Measurements from ENCODE around the gene STPG2. TPM values are rescaled to one million over a fixed set of nuclear protein-coding genes. Genes with fewer than 3 reads are reported as not detected.

STPG2 gene
- total and polyA plus RNA-seq, 4 donors, result 0.10 to 1.6 (median 0.27) TPM

DNA sequence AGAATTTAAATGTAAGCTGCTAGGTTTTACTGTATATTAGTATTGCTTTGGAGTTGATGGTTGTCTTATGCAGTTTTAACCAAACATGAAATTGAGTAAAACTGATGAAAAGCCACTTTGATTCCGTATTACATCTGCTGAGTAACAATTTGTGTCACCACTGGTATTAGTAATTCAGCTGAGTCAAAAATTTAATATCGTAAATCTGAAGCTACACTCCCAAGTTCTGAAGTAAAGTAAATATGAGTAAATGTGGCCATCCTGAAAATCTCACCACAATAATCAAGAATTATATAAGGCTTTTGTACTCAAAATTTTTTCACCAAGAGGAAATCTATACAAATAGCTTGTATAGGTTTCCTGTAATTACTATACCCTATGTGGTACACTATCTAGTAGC, 142.3 kb downstream of the STPG2 start:
- TF ChIP-seq, protein P1, sequence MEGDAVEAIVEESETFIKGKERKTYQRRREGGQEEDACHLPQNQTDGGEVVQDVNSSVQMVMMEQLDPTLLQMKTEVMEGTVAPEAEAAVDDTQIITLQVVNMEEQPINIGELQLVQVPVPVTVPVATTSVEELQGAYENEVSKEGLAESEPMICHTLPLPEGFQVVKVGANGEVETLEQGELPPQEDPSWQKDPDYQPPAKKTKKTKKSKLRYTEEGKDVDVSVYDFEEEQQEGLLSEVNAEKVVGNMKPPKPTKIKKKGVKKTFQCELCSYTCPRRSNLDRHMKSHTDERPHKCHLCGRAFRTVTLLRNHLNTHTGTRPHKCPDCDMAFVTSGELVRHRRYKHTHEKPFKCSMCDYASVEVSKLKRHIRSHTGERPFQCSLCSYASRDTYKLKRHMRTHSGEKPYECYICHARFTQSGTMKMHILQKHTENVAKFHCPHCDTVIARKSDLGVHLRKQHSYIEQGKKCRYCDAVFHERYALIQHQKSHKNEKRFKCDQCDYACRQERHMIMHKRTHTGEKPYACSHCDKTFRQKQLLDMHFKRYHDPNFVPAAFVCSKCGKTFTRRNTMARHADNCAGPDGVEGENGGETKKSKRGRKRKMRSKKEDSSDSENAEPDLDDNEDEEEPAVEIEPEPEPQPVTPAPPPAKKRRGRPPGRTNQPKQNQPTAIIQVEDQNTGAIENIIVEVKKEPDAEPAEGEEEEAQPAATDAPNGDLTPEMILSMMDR (IDR thresholded peaks at IDR 0.05; ENCODE audit: control extremely low read depth, extremely low read depth), result no peak
- DNase-seq (no peak), ATAC-seq (ENCODE audit: insufficient read depth, low FRiP score) (no peak)
- H3K27me3 ChIP-seq (ENCODE audit: control insufficient read depth in 3 of 3, insufficient read depth in 3 of 3, low read length in 2 of 3), result no peaks in the 10 kb centered on the region
- no peaks in the 10 kb centered on the region for H3K36me3 ChIP-seq (ENCODE audit: control insufficient read depth in 4 of 4, insufficient read depth in 4 of 4, low read length in 4 of 4)
- peaks cover 0 to 9% (median 0%) of the 10 kb centered on the region in 4 donors for H3K9me3 ChIP-seq (ENCODE audit: control insufficient read depth in 4 of 4, insufficient read depth in 3 of 4, low read length in 3 of 4)
- H3K4me1 ChIP-seq (ENCODE audit: control insufficient read depth in 5 of 5, insufficient read depth in 5 of 5, low read length in 5 of 5), result no peaks in the 10 kb centered on the region
- H3K9ac ChIP-seq (ENCODE audit: insufficient read depth in 1 of 2, low read length in 2 of 2), result no peak overlapping the region
- no peak overlapping the region for H3K27ac ChIP-seq (ENCODE audit: low read depth in 1 of 2, low read length in 1 of 2)
- WGBS, 2 donors, result 85 to 88% methylated on average over 2 of the region's 2 CpGs
- no peak overlapping the region for H3K4me3 ChIP-seq

DNA sequence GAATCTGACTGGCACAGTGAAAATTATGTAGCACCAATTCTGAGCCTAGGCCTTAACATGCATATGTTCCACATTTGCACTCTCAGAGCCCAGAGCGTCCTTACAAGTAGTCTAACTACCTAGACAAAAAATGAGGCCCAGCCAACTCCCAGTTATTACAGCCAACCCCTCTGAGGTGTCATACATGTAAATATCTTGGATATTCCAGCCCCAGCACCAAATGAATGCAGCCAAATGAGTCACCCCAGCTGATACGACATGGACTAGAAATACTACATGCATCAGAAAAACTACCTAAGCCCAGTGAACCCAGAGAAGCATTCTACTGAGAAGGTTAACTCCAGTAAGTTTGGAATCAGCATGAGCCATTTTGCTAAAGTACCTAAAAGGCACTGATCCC, 145.1 kb downstream of the STPG2 start:
- 84 to 88% methylated on average over 2 of the region's 2 CpGs for WGBS, 2 donors
- no peaks in the 10 kb centered on the region for H3K4me1 ChIP-seq (ENCODE audit: control insufficient read depth in 5 of 5, insufficient read depth in 5 of 5, low read length in 5 of 5)
- DNase-seq (no peak), ATAC-seq (ENCODE audit: insufficient read depth, low FRiP score) (no peak)
- peaks cover 0 to 14% (median 7%) of the 10 kb centered on the region in 4 donors for H3K9me3 ChIP-seq (ENCODE audit: control insufficient read depth in 4 of 4, insufficient read depth in 3 of 4, low read length in 3 of 4)
- no peaks in the 10 kb centered on the region for H3K27me3 ChIP-seq (ENCODE audit: control insufficient read depth in 3 of 3, insufficient read depth in 3 of 3, low read length in 2 of 3)
- no peak overlapping the region for H3K27ac ChIP-seq (ENCODE audit: low read depth in 1 of 2, low read length in 1 of 2)
- H3K4me3 ChIP-seq, result no peak overlapping the region
- no peaks in the 10 kb centered on the region for H3K36me3 ChIP-seq (ENCODE audit: control insufficient read depth in 4 of 4, insufficient read depth in 4 of 4, low read length in 4 of 4)
- TF ChIP-seq, protein P1 (IDR thresholded peaks at IDR 0.05; ENCODE audit: control extremely low read depth, extremely low read depth), result no peak
- no peak overlapping the region for H3K9ac ChIP-seq (ENCODE audit: insufficient read depth in 1 of 2, low read length in 2 of 2)

DNA sequence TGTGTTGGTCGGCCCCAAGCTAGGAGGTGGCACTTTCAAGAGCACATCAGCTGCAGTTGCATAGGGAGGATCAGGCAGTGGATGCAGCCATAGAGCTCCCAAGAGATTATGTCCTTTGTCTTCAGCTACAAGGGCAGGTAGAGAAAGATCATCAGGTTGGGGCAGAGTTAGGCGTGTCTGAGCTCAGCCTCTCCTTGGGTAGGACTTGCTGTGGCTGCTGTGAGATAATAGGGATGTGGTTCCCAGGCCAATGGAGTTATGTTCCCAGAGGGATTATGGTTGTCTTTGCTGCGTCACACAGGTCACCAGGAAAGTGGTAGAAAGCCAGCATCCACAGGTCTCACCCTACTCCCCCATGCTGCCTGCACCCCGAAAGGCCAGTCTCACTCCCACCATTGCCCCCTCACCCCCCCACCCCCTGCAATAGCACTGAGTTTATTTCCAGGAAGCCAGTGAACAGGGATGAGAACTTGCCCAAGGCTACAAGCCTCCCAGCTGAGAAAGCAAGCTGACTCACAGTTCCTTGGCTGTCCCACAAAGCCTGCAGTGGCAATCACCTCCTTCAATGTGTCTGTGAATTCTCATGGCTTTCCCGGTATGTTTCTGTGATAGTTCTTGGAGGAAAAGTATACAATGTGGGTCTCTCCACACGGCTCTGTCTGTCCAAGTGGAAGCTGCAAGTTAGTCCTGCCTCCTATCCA, 148.4 kb downstream of the STPG2 start:
- H3K9ac ChIP-seq (ENCODE audit: insufficient read depth in 1 of 2, low read length in 2 of 2), result no peak overlapping the region
- no peak for DNase-seq
- H3K4me3 ChIP-seq, result no peak overlapping the region
- ATAC-seq (ENCODE audit: insufficient read depth, low FRiP score), result no peak
- H3K27ac ChIP-seq (ENCODE audit: low read depth in 1 of 2, low read length in 1 of 2), result no peak overlapping the region
- WGBS, 2 donors, result 89 to 90% methylated on average over 6 of the region's 6 CpGs
- no peaks in the 10 kb centered on the region for H3K36me3 ChIP-seq (ENCODE audit: control insufficient read depth in 4 of 4, insufficient read depth in 4 of 4, low read length in 4 of 4)
- no peaks in the 10 kb centered on the region for H3K27me3 ChIP-seq (ENCODE audit: control insufficient read depth in 3 of 3, insufficient read depth in 3 of 3, low read length in 2 of 3)
- H3K4me1 ChIP-seq (ENCODE audit: control insufficient read depth in 5 of 5, insufficient read depth in 5 of 5, low read length in 5 of 5), result no peaks in the 10 kb centered on the region
- H3K9me3 ChIP-seq (ENCODE audit: control insufficient read depth in 4 of 4, insufficient read depth in 3 of 4, low read length in 3 of 4), result peaks cover 0 to 14% (median 7%) of the 10 kb centered on the region in 4 donors
- TF ChIP-seq, protein P1 (IDR thresholded peaks at IDR 0.05; ENCODE audit: control extremely low read depth, extremely low read depth), result no peak

DNA sequence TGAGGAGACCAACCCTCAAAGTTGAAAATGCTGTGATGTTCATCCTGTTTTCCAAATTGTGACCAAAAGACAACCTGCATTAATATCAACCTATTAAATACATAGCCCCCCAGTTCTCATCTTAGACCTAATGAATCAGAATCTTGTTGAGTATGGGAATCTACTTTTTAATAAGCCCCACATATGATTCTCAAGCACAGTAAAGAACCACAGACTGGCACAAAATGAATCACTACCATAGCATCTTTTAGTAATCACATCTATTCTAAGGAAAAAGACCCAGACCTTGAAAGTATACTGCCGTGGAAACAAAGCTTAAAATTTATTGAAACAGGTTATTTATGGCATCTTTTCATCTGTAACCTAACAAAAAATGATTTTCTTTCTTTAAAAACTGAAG, 152.9 kb downstream of the STPG2 start:
- no peaks in the 10 kb centered on the region for H3K27me3 ChIP-seq (ENCODE audit: control insufficient read depth in 3 of 3, insufficient read depth in 3 of 3, low read length in 2 of 3)
- WGBS, 2 donors, result 81 to 87% methylated on average over 1 of the region's 1 CpG
- H3K9ac ChIP-seq (ENCODE audit: insufficient read depth in 1 of 2, low read length in 2 of 2), result no peak overlapping the region
- H3K4me3 ChIP-seq, result no peak overlapping the region
- no peaks in the 10 kb centered on the region for H3K4me1 ChIP-seq (ENCODE audit: control insufficient read depth in 5 of 5, insufficient read depth in 5 of 5, low read length in 5 of 5)
- H3K27ac ChIP-seq (ENCODE audit: low read depth in 1 of 2, low read length in 1 of 2), result no peak overlapping the region
- ATAC-seq (ENCODE audit: insufficient read depth, low FRiP score), result no peak
- no peak for DNase-seq
- peaks cover 0 to 7% (median 4%) of the 10 kb centered on the region in 4 donors for H3K9me3 ChIP-seq (ENCODE audit: control insufficient read depth in 4 of 4, insufficient read depth in 3 of 4, low read length in 3 of 4)
- no peaks in the 10 kb centered on the region for H3K36me3 ChIP-seq (ENCODE audit: control insufficient read depth in 4 of 4, insufficient read depth in 4 of 4, low read length in 4 of 4)
- TF ChIP-seq, protein P1 (IDR thresholded peaks at IDR 0.05; ENCODE audit: control extremely low read depth, extremely low read depth), result no peak
